Sigmoid colon (tissue), 7 donors: ENCODE measurements around the gene CHTF18. TPM values are rescaled to one million over a fixed set of nuclear protein-coding genes. Genes with fewer than 3 reads are reported as not detected.

Experiments used
- DNase-seq: peaks from one replicate; pipeline ENCODE4 v3.0.0-alpha.2; 2019
- H3K27ac ChIP-seq, 4 donors: fragments of 200-600 bp; sonication (generic); one replicate each; pipeline ENCODE4 v1.5.1; 2016 to 2019; ENCODE audit warnings: mild to moderate bottlenecking in 1 of 4
- H3K27me3 ChIP-seq, 3 donors: fragments of 200-600 bp; sonication (generic); one replicate each; pipeline ENCODE4 v1.5.1; 2019; ENCODE audit warnings: mild to moderate bottlenecking in 1 of 3
- H3K36me3 ChIP-seq, 4 donors: fragments of 200-600 bp; sonication (generic); one replicate each; pipeline ENCODE4 v1.5.1; 2016 to 2019
- H3K4me1 ChIP-seq, 4 donors: fragments of 200-600 bp; sonication (generic); one replicate each; pipeline ENCODE4 v1.5.1; 2017 to 2019
- H3K4me3 ChIP-seq, 4 donors: fragments of 200-600 bp; sonication (generic); one replicate each; pipeline ENCODE4 v1.5.1; 2017 to 2019; ENCODE audit warnings: mild to moderate bottlenecking in 2 of 4, moderate library complexity in 1 of 4
- H3K9me3 ChIP-seq, 4 donors: fragments of 200-600 bp in 3 of 4; sonication (generic) in 3 of 4; one replicate each; pipeline versions ENCODE4 v1.5.1 to v1.6.1; 2013 to 2019
- CTCF ChIP-seq, 4 experiments: fragments of 450-650 bp in 3 of 4; fragments of 200-600 bp in 1 of 4; IDR thresholded peaks; one replicate each; pipeline ENCODE4 v1.5.1; 2016 to 2019; ENCODE audit warnings: antibody characterized with exemption in 4 of 4, mild to moderate bottlenecking in 3 of 4, moderate library complexity in 2 of 4
- EP300 ChIP-seq, 4 donors: sonication (generic); formaldehyde crosslinking; IDR thresholded peaks; one replicate each; pipeline ENCODE4 v1.6.1; 2017; ENCODE audit warnings: antibody characterized with exemption in 4 of 4
- POLR2A ChIP-seq, 2 donors: fragments of 450-650 bp; IDR thresholded peaks; one replicate each; pipeline ENCODE4 v1.6.1; 2016; ENCODE audit warnings: antibody characterized with exemption in 2 of 2, mild to moderate bottlenecking in 2 of 2, moderate library complexity in 2 of 2
- POLR2AphosphoS5 ChIP-seq, 4 donors: sonication (generic); formaldehyde crosslinking; IDR thresholded peaks; one replicate each; pipeline ENCODE4 v1.6.1; 2017; ENCODE audit warnings: antibody characterized with exemption in 4 of 4
- WGBS, 2 donors: extraction: QIAGEN DNeasy Blood & Tissue Kit; methylation state at CpG; one replicate each; pipeline ENCODE4 v1.1.7; 2013; 5-methylcytosine and 5-hydroxymethylcytosine counted together
- intact Hi-C: fragments of 100-400 bp; cut with DNase I; formaldehyde crosslinking; loops from one replicate; pipeline ENCODE4 v1.15.1; 2023
- polyA plus RNA-seq, 3 donors: library from polyadenylated mRNA; stranded (reverse); fragments of 200-250 nt; gene quantifications; one replicate each; pipeline ENCODE4 v1.2.3, GENCODE V29; 2013
- total RNA-seq, 4 donors: library from RNA; depleted of rRNA; stranded (reverse); fragments of >200 nt; gene quantifications; one replicate each; pipeline ENCODE4 v1.1.0, GENCODE V29; 2016
- donor health status: healthy with polysubstance abuse.
- donor health status: Bipolar disorder and iron deficiency.
- donor health status: healthy.

Gene CHTF18
- total and polyA plus RNA-seq, 7 donors: 1.8 to 29.2 (median 5.0) TPM

DNA sequence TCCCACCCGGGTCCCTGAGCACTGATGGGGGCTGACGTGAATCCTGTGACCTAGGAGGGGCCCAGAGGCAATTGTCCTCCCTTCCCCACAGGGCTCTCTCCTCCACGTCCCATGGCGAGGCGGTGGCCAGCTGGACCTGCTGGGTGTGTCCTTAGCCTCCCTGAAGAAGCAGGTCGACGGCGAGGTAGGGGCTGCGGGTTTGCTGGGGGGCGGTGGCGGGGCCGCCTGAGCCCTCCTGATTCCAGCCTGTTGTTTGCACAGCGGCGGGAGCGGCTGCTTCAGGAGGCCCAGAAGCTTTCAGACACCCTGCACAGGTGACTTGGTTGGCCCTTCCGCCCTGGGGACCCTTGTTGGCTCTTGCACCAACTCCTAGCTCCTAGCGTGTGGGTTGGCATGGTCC lies 1.7 kb downstream of the CHTF18 start:
- no peaks in the 10 kb centered on the region for H3K27me3 ChIP-seq
- H3K9me3 ChIP-seq: no peaks in the 10 kb centered on the region
- DNase-seq: no peak
- peaks cover 0 to 13% (median 8%) of the 10 kb centered on the region in 4 donors for H3K36me3 ChIP-seq
- no peak overlapping the region for H3K4me3 ChIP-seq
- peaks cover 0 to 24% (median 19%) of the 10 kb centered on the region in 4 donors for H3K4me1 ChIP-seq
- intact Hi-C loops: no loop called here
- H3K27ac ChIP-seq: no peak overlapping the region
- WGBS, 2 donors: 92 to 94% methylated on average over 17 of the region's 17 CpGs
- TF ChIP-seq POLR2AphosphoS5 (IDR thresholded peaks at IDR 0.05) (no peak), POLR2A (IDR thresholded peaks at IDR 0.05) (no peak), EP300 (IDR thresholded peaks at IDR 0.05) (no peak), CTCF (IDR thresholded peaks at IDR 0.05) (no peak)

GRCh38 chr16:791131-791530 lies 2.7 kb downstream of the CHTF18 start:
- WGBS, 2 donors: 97% methylated on average over 23 of the region's 23 CpGs
- no peak for DNase-seq
- intact Hi-C loops: no loop called here
- H3K36me3 ChIP-seq: peaks cover 0 to 8% (median 3%) of the 10 kb centered on the region in 4 donors
- no peak for TF ChIP-seq POLR2AphosphoS5 (IDR thresholded peaks at IDR 0.05)
- TF ChIP-seq POLR2A (IDR thresholded peaks at IDR 0.05): no peak
- TF ChIP-seq CTCF (IDR thresholded peaks at IDR 0.05): no peak
- TF ChIP-seq EP300 (IDR thresholded peaks at IDR 0.05): no peak
- no peak overlapping the region for H3K4me3 ChIP-seq
- H3K27me3 ChIP-seq: peaks cover 0 to 3% (median 0%) of the 10 kb centered on the region in 3 donors
- peaks cover 0 to 24% (median 19%) of the 10 kb centered on the region in 4 donors for H3K4me1 ChIP-seq
- H3K27ac ChIP-seq: no peak overlapping the region
- no peaks in the 10 kb centered on the region for H3K9me3 ChIP-seq

DNA sequence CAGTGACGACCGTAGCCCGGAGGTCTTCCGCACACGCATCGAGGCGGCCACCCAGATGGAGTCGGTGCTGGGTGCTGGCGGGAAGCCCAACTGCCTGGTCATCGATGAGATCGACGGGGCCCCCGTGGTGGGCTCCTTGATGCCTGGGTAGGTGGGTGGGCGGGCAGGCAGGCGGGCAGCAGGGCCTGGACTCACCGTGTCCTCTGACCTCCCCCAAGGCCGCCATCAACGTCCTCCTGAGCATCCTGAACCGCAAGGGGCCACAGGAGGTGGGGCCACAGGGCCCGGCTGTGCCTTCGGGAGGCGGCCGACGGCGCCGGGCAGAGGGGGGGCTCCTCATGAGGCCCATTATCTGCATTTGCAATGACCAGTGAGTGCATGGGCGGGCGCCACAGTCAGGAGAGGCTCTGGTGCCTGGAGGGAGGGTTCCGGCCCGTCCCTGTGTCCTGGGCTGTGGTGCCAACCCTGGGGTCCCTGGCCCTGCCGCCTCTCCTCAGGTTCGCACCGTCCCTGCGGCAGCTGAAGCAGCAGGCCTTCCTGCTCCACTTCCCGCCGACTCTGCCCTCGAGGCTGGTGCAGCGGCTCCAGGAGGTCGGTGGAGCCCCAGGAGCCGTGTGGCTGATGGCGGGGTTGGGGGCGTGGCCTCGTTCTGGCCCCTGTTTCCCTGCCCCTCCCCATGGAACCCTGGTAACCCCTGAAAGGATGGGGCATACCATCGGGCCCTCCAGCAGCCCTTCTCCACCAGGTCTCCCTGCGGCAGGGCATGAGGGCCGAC lies 4.0 kb downstream of the CHTF18 start:
- 89 to 95% methylated on average over 46 of the region's 46 CpGs for WGBS, 2 donors
- no peaks in the 10 kb centered on the region for H3K36me3 ChIP-seq
- TF ChIP-seq CTCF (IDR thresholded peaks at IDR 0.05) (no peak), EP300 (IDR thresholded peaks at IDR 0.05) (no peak), POLR2A (IDR thresholded peaks at IDR 0.05) (no peak), POLR2AphosphoS5 (IDR thresholded peaks at IDR 0.05) (no peak)
- no peak for DNase-seq
- intact Hi-C loops: no loop called here
- peaks cover 3 to 16% (median 5%) of the 10 kb centered on the region in 3 donors for H3K27me3 ChIP-seq
- H3K4me3 ChIP-seq: no peak overlapping the region
- H3K4me1 ChIP-seq: peaks cover 0 to 16% (median 13%) of the 10 kb centered on the region in 4 donors
- H3K9me3 ChIP-seq: no peaks in the 10 kb centered on the region
- H3K27ac ChIP-seq: no peak overlapping the region

DNA sequence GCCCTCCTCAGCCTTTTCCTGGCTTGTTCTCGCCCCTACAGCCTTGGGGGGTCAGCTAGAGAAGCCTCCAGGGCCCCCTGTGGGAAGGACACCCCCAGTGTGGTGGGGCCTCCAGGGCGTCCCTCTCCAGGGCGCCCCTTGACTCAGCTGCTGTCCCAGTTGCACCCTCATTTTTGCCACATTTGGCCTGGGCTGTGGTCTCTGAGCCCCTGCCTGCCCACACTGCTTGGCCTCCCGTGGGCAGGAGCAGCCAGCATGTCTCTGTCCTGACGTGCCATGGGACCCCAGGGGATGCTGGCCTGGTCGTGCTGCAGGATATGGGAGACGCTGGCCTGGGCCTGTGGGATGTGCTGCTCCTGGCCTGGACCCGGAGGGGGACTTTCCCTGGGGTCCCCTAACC lies 5.0 kb downstream of the CHTF18 start:
- intact Hi-C loops: no loop called here
- H3K27ac ChIP-seq: no peak overlapping the region
- peaks cover 0 to 11% (median 9%) of the 10 kb centered on the region in 4 donors for H3K4me1 ChIP-seq
- H3K9me3 ChIP-seq: peaks cover 0 to 1% (median 0%) of the 10 kb centered on the region in 4 donors
- WGBS, 2 donors: 80 to 91% methylated on average over 8 of the region's 8 CpGs
- H3K4me3 ChIP-seq: no peak overlapping the region
- H3K27me3 ChIP-seq: peaks cover 5 to 26% (median 10%) of the 10 kb centered on the region in 3 donors
- TF ChIP-seq CTCF (IDR thresholded peaks at IDR 0.05): no peak
- no peak for TF ChIP-seq POLR2AphosphoS5 (IDR thresholded peaks at IDR 0.05)
- no peak for TF ChIP-seq EP300 (IDR thresholded peaks at IDR 0.05)
- TF ChIP-seq POLR2A (IDR thresholded peaks at IDR 0.05): no peak
- no peak for DNase-seq
- no peaks in the 10 kb centered on the region for H3K36me3 ChIP-seq
